Measurements from ENCODE around the gene WSB2.
"Not testable (repeated sequence)": the region's sequence is repeated elsewhere in the genome, so short reads cannot be mapped to it uniquely, and the experiment has no call there.

WSB2 gene

DNA sequence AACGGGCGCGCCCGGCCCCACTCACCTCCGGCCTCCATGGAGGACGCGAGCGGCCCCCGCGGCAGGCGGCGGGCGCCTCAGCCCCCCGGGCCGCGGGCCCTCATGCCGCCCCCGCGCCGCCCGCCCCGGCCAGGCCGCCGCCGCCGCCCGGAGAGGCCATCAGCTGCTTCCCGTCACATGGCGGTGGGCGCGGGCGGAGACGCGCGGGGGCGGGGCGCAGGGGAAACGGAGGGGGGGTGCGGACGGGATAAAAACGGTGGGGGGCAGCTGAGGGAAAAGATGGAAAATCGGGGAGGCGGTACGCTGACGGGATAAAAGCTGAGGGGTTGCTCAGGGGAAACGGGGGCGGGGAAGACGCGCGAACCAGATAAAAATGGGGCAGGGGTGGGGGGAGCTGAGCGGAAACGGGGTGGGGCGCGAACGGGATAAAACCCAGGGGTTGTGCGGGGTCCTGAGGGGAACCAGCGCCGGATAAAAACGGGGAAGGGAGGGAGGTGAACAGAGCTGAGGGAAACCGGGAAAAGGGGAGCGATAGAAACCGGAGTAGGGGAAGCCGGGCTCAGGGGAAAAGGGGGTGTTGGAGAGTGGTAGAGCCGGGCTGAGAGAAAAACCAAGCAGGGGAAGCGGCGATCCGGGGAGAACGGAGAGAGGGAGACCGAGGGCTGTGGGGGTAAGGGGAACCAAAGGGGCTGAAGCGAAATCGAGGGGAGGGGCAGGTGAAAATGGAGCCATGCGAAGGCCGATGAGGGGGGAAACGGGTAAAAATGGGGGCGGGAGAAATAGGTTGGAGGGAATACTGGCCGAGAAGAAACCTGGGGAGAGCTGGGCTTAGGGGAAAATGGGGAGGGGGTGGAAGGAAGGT lies at the start of gene WSB2:
TSS of gene WSB2 (minus strand) at position 169 of the 862 bp plus-strand sequence. CDS start at position 38, 131 bp downstream.
- DNase-seq: peak; percentile 60

DNA sequence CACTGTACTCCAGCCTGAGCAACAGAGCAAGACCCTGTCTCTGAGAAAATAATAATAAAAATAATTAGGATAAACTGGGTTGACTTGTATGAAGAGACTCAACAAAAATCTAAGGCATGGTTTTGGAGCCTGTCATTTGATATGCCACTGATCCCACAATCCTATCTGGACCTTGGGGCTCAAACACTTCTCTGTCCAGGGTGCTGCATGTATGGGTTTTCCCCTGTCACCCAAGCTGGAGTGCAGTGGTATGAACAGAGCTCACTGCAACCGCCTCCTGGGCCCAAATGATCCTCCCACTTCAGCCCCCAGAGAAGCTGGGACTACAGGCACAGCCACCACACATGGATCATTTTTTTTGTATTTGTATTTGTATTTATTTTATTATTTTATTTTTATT lies 48.1 kb upstream of the WSB2 start:
- no peak for DNase-seq

DNA sequence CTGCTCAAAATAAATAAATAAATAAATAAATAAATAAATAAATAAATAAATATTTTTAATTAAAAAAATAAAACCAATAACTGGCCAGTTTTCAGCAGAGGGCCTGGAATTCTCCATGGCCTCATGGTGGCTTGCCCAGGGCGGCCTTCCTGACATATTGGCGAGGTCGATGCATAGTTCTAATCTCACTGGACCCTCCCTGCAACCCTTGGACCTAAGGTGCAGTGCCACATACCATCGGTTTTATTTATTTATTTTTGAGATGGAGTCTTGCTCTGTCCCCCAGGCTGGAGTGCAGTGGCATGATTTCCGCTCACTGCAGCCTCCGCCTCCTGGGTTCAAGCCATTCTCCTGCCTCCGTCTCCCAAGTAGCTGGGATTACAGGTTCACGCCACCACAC lies 46.7 kb upstream of the WSB2 start:
- DNase-seq: no peak

DNA sequence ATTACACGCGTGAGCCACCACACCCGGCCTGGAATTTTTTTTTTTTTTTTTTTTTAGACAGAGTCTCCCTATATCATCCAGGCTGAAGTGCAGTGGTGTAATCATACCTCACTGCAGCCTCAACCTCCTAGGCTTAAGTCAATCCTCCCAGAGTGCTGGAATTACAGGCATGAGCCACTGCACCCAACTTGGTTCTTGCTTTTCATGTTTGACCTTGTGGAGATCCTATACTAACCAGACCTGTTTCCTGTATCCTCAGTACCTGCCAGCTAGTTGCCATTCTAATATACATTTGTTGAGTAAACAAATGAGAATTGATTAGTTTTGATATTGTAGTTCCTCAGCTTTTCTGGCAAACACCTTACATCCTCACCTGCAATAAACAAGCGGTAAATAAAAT lies 46.0 kb upstream of the WSB2 start:
- DNase-seq: no peak

DNA sequence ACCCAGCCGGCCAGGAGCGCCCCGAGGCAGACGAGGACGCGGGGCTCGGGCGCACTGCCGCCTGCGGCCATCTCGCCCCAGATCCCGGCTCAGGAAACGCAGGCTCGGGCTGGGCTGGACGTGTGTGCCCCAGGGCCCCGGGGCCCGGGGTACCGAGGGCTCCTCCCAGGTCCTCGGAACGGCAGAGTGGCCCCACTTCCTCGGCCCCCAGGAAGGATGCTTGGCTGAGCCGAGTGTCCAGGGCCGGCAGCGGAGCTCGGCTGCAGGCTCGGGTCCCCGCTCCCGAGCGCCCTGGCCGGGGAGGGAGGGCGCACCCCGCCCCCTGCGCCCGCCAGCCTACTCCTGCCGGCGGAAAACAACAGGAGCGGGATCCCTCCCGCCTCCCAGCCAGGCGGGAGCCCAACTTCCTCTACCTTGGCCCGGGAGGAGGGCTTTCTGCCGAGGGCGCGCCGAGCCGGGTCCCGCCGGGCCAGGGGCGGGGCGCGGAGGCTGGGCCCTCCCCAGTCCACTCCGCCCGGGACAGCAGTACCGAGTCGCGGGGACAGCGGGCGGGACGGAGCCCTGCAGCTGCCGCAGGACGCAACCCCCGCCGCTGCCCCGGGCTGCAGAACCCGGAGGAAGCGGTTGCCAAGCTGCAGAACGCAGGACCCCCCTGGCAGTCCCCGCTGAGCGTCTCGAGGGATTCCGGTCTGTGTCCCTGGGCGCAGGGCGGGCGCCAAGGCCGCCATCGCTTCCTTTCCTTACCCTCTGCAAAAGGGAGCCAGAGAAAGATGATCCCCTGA lies 42.8 kb upstream of the WSB2 start, which contains the start of gene VSIG10:
TSS of gene VSIG10 (minus strand) at position 411 of the 782 bp plus-strand sequence. CDS start at position 71, 340 bp downstream.
- peak; percentile 89 for DNase-seq

DNA sequence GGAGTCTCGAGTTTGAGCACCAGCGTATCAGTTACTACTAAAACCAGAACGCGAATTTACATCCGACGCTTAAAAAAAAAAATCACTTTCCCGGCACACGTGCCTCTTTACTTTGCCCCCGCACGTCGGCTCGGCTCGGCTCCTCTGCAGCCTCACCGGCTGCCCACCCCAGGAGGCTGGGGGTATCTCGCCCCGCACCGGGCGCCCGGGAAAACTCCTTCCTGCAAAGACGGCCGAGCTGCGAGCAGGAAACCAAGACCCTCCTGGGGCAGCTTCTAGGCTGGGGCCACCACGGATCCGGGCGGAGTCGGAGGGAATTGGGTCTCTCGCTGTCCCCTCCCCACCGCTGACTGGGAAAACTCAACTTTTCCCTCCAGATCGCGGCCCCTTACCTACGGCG lies 42.2 kb upstream of the WSB2 start:
- peak; percentile 14 for DNase-seq

DNA sequence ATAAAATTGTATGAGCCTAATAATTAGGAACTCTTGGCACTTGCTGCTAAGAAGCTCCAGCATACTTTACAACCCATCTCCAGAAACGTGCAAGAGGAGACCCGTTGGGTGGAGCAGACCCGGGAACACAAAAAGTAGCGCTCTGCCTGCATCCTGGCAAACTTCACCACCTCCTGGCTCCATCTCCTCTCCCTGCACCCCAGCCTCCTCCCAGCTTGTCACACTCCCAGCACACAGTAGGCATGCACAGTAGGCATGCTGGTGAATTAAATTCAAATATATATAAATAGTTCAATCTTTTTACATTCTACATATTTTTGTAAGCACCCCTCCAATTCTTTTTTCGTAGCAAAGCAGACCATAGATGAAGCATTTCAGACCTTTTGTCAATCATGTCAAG lies 41.6 kb upstream of the WSB2 start:
- DNase-seq: no peak

DNA sequence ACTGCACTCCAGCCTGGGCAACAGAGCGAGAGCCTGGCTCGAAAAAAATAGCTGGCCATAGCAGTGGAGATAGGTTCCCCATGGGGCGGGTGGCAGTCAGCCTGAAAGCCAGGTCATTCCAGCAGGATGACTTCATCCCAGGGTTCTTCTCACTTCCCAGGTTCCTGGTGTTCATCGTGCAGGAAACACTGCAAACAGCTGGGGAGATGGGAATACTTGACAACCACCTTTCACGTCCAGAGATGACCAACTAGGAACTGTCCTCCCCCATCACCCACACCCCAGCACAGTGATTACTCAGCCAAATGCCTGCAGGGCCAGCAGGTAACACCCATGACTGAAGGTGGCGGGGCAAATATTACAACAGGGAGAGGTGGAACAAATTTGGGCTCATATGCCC lies 41.1 kb upstream of the WSB2 start:
- no peak for DNase-seq

DNA sequence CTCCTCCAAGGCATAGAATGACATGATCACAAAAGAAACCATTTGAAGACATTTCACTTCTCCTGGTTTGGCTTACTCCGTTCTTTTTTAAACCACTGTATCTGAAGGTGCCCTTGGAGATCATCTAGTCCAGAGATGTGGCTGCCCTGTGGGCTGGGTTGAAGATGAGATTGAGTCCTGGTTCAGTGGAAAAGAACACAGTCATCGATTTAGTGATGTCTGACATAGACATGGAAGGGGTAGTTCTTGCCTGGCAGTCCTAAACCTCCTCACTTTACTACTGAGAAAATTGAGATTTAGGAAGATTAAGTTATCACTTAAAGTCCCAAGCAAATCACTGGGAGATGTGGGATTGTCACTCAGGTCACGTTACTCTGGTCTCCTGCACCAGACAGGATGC lies 40.1 kb upstream of the WSB2 start:
- no peak for DNase-seq

DNA sequence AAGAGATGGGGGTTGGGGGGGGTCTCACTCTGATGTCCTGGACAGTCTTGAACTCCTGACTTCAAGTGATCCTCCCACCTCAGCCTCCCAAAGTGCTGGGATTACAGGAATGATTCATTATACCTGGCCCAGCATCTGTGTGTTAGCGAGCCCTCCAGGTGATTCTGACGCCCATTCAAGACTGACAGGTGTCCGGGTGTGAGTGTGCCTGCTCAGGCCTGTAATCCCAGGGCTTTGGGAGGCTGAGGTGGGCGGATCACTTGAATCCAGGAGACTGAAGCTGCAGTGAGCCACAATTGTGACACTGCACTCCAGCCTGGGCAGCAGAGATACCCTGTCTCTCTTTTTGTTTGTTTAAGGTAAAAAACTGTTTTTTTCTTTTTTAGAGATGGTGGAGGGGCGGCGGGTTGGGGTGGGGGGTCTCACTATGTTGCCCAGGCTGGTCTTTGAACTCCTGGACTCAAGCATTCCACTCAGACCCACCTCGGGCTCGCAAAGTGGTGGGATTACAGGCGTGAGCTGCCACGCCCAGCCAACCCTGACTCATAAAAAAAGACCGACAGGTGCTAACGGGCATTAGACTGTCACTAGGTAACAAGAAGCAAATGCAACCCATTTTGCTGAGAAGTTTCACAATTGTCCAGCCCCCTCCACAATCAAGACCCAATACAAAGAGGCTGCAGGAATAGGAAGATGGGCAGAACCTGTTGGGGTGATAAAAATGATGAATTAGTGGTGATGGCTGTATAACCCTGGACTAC lies 38.1 kb upstream of the WSB2 start:
- peak; percentile 18 for DNase-seq

DNA sequence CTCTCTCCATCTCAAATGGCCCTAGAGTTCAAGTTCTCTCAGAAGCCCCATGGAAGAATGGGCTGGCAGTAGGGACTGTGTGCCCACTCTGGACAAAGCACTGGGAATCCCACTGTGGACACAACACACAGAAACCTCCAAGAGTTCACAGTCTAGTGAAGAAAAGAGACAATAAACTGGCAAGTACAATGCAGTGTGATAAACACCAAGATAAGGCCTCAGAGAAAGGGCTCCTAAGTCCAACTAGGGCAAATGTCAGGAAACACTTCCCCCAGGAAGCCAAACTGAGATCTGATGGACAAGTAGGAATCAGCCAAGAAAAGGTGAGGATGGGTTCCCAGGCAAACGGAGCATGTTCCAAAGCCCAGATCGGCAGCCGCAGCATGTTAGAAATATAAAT lies 37.4 kb upstream of the WSB2 start:
- DNase-seq: no peak

DNA sequence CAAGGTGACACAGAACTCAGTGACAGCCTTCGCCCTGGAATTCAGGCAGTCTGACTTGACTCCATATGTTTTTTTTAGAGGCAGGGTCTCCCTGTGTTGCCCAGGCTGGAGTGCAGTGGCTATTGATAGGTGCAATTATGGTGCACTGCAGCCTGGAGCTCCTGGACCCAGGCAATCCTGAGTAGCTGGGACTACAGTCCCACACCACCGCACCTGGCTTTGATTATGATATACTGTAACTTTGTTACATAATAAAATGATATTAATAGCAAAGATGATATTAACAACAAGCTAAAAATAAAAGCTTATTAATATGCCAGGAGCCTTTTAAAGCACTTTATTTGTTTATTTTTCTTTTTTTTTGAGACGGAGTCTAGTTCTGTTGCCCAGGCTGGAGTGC lies 33.1 kb upstream of the WSB2 start:
- no peak for DNase-seq

DNA sequence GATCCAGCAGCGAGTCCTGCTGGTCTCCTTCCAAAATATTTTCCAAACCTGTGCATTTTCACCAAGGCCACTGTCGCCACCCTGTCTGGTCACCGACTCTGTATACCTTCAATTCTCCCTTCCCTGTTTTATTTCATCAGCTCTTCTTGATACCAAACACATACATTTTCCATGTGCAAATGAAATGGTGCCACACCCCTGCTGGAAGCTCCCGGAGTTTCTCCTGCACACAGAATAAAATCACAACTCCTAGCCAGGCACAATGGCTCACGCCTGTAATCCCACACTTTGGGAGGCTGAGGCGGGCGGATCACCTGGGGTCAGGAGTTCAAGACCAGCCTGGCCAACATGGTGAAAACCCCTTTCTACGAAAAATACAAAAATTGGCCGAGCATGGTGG lies 28.8 kb upstream of the WSB2 start:
- no peak for DNase-seq

DNA sequence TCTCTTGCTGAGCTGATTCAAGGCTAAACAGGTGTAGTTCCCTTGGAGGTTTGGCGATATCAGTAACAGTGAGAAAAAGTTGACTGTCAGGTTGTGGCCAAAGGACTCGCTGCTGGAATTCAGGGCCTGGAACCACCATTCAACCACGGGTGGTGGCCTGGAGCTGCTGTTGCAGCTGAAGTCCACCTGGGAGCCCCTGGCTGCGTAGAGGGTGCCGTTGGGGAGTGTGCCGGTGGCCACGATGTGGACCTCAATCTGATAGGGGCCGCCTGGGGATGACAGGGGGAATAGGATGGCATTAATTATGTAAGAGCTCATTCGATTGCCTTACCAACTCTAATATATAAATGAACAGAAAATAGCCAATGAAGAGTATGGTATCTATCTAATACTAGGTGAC lies 21.2 kb upstream of the WSB2 start:
- DNase-seq: no peak

DNA sequence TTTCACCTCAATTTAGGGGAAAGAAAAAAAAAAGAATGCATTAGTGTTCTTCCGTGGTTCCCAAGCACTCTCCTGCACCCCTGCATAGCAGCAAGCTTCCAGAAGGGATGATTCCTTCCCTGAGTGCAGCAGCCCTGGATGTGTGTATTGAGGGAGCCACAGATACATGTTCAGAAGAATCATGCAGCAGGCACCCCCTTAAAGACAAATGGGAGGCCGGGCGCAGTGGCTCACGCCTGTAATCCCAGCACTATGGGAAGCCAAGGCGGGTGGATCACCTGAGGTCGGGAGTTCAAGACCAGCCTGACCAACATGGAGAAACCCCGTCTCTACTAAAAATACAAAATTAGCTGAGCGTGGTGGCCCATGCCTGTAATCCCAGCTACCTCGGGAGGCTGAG lies 20.5 kb upstream of the WSB2 start:
- DNase-seq: not testable (repeated sequence)

DNA sequence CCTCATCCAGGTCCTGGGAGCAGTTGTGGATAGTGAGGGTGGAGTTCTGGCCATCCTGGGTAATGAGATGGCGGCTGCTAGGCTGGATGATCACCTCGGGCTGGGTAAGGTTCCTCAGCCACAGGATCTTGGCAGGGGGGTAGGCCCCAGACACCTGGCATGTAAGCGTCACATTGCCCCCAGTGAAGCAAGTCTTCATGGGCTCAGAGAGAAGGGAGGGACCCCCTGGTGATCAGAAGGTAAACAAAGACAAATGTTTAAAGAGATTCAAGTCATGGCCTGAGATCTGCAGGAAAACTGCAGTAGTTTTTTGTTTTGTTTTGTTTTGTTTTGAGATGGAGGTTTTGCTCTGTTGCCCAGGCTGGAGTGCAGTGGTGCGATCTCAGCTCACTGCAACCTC lies 12.8 kb upstream of the WSB2 start:
- no peak for DNase-seq

DNA sequence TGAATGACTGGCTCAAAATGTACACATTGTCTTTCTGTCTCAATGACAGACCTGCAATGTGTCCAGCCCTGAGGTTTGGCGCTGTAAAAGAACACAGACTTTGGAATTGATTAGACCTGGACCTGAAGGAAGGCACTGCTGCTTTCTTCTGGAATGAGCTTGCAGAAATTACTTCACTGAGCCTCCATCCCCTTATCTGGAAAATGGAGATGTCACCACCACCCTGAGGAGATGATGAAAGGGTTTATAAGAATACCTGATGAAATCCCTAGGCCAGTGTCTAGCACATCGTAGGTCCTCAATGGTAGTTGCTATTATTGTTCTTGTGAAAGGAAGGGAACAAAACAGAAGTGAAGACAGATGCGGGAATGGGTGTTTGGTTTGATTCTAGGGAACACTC lies 9.7 kb upstream of the WSB2 start:
- DNase-seq: no peak

DNA sequence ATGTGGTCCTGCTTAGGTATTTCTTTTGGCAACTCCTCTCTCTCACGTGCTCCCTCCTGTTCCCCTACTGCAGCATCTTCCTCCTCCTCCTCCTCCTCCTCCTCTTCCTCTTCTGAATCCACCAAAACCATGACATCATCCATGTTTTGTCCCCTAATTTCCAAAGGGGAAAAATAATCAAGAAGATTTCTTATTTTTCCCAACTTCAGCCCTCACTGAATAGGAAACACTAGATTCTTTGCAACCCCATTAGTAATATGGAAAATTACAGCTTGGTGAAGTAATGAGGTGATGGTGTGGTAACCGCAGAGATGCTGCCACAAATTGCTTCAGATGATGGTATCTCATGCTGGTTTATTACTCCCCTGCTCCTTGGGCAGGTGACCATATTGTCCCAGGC lies 7.5 kb upstream of the WSB2 start:
- no peak for DNase-seq

DNA sequence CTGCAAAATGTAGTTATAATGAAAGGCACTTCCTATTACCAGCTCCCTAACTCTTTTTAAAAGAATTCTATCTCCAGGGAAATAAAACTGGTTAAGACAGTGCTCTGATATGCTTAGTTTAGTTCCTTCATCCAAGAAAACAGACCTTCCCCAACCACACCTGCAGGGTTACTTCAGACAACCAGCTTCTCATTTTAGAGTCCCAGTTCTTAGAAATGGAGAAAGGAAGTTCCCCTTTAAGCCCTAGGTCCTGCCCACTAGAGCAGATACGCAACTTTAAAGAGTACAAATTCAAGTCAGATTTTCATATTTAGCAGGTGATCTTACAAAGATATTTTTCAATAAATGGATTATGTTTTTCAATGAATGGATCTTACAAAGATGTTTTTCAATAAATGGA lies 4.4 kb upstream of the WSB2 start:
- DNase-seq: no peak

DNA sequence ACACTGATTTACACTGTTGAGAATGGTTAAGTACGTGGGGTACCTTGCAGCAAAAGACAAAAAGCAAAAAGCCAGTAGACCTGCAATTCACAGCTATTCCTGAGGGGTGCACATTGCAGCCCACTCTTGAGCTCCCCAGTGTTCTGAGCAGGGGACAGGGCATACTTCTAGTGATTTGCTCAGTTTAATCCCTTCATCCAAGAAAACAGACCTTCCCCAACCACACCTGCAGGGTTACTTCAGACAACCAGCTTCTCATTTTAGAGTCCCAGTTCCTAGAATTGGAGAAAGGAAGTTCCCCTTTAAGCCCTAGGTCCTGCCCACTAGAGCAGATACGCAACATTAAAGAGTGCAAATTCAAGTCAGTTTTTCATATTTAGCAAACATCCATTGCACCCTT lies 3.6 kb upstream of the WSB2 start:
- DNase-seq: no peak

DNA sequence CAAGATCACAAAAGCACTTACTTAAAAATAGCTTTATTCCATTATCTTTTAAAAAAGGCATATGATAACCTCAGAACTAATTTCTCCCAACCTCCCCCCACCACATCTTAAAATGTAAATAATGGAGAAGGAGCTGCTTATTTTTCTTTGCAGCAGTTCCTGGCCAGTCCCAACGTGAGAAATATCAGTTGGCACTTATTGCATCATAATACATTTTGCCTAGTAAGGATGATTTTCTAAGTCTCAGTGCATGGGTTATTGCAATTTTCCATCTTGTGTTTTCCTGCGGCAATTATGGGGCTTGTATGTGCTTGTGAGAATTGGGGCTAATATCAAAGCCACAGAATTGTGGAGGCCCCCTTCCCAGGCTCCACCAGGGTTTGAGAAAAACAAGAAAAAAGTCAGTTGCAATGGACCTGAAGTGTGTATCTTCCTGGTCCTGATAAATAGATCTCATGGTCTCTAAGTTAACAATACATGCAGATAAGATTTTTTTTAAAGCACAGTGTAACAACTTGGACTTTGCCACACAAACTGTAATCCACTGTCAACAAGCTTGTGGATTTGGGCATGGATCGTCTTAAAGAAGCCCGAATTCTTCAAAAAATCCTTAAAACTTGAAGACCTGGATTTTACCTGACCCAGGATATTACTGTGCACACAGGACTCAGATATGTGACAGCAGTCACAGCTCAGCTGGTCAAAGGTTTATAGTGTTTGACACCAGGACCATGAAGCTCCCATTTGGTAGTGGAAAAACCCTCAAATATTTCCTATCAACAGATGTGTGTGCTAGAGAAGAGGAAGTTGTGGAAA lies 2.8 kb upstream of the WSB2 start:
- no peak for DNase-seq
